Heart right ventricle (tissue), 16 donors: Measurements from ENCODE around the gene NCOA6. TPM values are rescaled to one million over a fixed set of nuclear protein-coding genes. Genes with fewer than 3 reads are reported as not detected.

Experiments
- ATAC-seq, 8 donors: fragments of 200-7000 bp; cut with Tn5 transposase; one replicate each; pipeline ENCODE4 v1.9.1; 2020; ENCODE audit warnings: mild to moderate bottlenecking in 8 of 8, moderate library complexity in 8 of 8, moderate number of reproducible peaks in 1 of 8
- DNase-seq, 2 donors: peaks; one replicate each; pipeline ENCODE4 v3.0.0-alpha.2; 2020
- H3K27ac ChIP-seq, 10 donors: fragments of 200-600 bp; sonication (generic) in 2 of 10; one replicate each; pipeline versions ENCODE4 v1.5.0 to v1.8.0; 2020 to 2022; ENCODE audit warnings: mild to moderate bottlenecking in 3 of 10
- H3K27me3 ChIP-seq, 7 donors: fragments of 200-600 bp; one replicate each; pipeline ENCODE4 v1.8.0; 2021 to 2022; ENCODE audit warnings: mild to moderate bottlenecking in 2 of 7
- H3K36me3 ChIP-seq, 9 donors: fragments of 200-600 bp; sonication (generic) in 1 of 9; one replicate each; pipeline versions ENCODE4 v1.5.0 to v1.8.0; 2020 to 2022; ENCODE audit warnings: mild to moderate bottlenecking in 2 of 9
- H3K4me1 ChIP-seq, 9 donors: fragments of 200-600 bp; sonication (generic) in 1 of 9; one replicate each; pipeline versions ENCODE4 v1.5.0 to v1.8.0; 2020 to 2022; ENCODE audit warnings: mild to moderate bottlenecking in 4 of 9
- H3K4me3 ChIP-seq, 10 donors: fragments of 200-600 bp; sonication (generic) in 2 of 10; one replicate each; pipeline versions ENCODE4 v1.5.0 to v1.8.0; 2020 to 2022; ENCODE audit warnings: mild to moderate bottlenecking in 7 of 10, moderate library complexity in 2 of 10
- H3K9me3 ChIP-seq, 11 donors: fragments of 200-600 bp in 10 of 11; sonication (generic) in 2 of 11; one replicate each; pipeline versions ENCODE4 v1.5.0 to v1.8.0; 2013 to 2022; ENCODE audit warnings: mild to moderate bottlenecking in 2 of 11, control low read depth in 1 of 11, moderate library complexity in 1 of 11
- WGBS, 2 donors: extraction: QIAGEN DNeasy Blood & Tissue Kit; methylation state at CpG; one replicate each; pipeline ENCODE4 v1.1.7; 2013; ENCODE audit warnings: inconsistent platforms in 1 of 2; 5-methylcytosine and 5-hydroxymethylcytosine counted together
- intact Hi-C, 10 donors: fragments of 100-400 bp; cut with DNase I; formaldehyde crosslinking; loops; one replicate each; pipeline versions ENCODE4 v1.11.1 to v1.14.2; 2022
- polyA plus RNA-seq, 2 donors: library from polyadenylated mRNA; stranded (reverse); fragments of 200-250 nt; gene quantifications; one replicate each; pipeline ENCODE4 v1.2.3, GENCODE V29; 2013
- total RNA-seq, 10 donors: library from RNA; stranded (reverse); fragmentation: NEBNext Ultra II Directional in 3 of 10; extraction: Animal tissue kit (Norgen Biotek cat#: 25700) in 3 of 10; gene quantifications; one replicate each; pipeline versions ENCODE4 v1.2.1 to v1.2.4, GENCODE V29; 2021 to 2023
- TF ChIP-seq, protein P1 (sequence below), 9 donors: fragments of 200-600 bp; sonication (generic) in 2 of 9; IDR thresholded peaks; one replicate each; pipeline versions ENCODE4 v1.5.0 to v1.8.0; 2021 to 2022; ENCODE audit warnings: antibody characterized with exemption in 9 of 9, mild to moderate bottlenecking in 5 of 9, moderate library complexity in 1 of 9
- donor health status: Arrhythmogenic right ventricular cardiomyopathy.
- donor health status: ischemic (EF 13 %, LVEDD 7.1; RV severe dilation, severe dysfunction).
- donor health status: healthy with polysubstance abuse.
- donor health status: DM: no; HTN: yes; CAD: no.
- donor health status: DM: no; HTN: no; CAD: no.
- donor health status: ischemic (EF 25% LVEDD 6.9; RV normal size, moderate dysfunction).
- donor health status: ischemic (EF 25% LVEDD 5.7; RV mildly dilated, moderate dysfunction).
- donor health status: healthy.
- donor health status: DM: yes; HTN: yes; CAD: no.
- donor health status: Ischemic cardiomyopathy.
- donor health status: ischemic (EF 35%, LVEDD 5.7; RV mildly dilated, moderate dysfunction).
- donor health status: nonischemic (EF 11% LVEDD 7.7; RV severe dilation, severe dysfunction).
- donor health status: DM: yes; HTN: yes; CAD: no.
- donor health status: PGD.
- donor health status: ischemic (EF 29% LVEDD 5.4; RV normal size, mild dysfunction).
- donor health status: nonischemic (EF 23%, LVEDD 6.1; RV moderate dilation, normal function).

The NCOA6 gene
- total and polyA plus RNA-seq, 12 donors = 11.6 to 37.5 (median 18.0) TPM

GRCh38 chr20:34747479-34747878, 78.0 kb downstream of the NCOA6 start:
- intact Hi-C loops = no loop called here
- no peak for DNase-seq
- H3K36me3 ChIP-seq = peaks cover 3 to 100% (median 41%) of the 10 kb centered on the region in 9 donors

DNA sequence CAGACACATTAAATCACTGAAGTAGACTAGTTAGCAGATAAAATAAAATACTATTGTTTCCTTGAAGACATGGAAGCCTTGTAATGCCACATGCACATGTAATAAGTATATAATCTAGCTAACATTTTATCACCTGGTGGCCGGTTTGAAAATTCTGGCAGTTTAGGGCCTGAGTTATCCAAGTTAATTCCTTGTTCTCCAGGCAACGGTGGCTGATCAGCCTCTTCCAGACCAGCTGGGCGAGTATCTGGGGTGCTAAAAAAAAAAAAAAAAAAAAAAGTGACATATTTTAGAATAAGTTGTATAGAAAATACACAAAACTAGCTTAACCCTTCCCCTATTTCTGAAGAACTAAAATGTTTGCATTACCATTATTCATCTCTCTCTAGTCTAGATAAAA, 78.8 kb downstream of the NCOA6 start:
- TF ChIP-seq, protein P1, sequence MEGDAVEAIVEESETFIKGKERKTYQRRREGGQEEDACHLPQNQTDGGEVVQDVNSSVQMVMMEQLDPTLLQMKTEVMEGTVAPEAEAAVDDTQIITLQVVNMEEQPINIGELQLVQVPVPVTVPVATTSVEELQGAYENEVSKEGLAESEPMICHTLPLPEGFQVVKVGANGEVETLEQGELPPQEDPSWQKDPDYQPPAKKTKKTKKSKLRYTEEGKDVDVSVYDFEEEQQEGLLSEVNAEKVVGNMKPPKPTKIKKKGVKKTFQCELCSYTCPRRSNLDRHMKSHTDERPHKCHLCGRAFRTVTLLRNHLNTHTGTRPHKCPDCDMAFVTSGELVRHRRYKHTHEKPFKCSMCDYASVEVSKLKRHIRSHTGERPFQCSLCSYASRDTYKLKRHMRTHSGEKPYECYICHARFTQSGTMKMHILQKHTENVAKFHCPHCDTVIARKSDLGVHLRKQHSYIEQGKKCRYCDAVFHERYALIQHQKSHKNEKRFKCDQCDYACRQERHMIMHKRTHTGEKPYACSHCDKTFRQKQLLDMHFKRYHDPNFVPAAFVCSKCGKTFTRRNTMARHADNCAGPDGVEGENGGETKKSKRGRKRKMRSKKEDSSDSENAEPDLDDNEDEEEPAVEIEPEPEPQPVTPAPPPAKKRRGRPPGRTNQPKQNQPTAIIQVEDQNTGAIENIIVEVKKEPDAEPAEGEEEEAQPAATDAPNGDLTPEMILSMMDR (IDR thresholded peaks at IDR 0.05) = no peak
- Histone ChIP-seq H3K4me3 (no peak overlapping the region), H3K27ac (peak overlapping the region in 1 of 10 donors; percentile 29), H3K27me3 (no peaks in the 10 kb centered on the region), H3K36me3 (peaks cover 3 to 98% (median 40%) of the 10 kb centered on the region in 9 donors), H3K9me3 (no peaks in the 10 kb centered on the region), H3K4me1 (peaks cover 0 to 29% (median 12%) of the 10 kb centered on the region in 9 donors)
- ATAC-seq (no peak), DNase-seq (no peak)
- intact Hi-C loops = no loop called here
- WGBS, 2 donors = 65 to 75% methylated on average over 3 of the region's 3 CpGs

More at GRCh38 chr20:34747479-34747878, 78.0 kb downstream of the NCOA6 start:
- ATAC-seq = no peak
- Histone ChIP-seq H3K4me1 (peaks cover 0 to 29% (median 12%) of the 10 kb centered on the region in 9 donors), H3K27me3 (no peaks in the 10 kb centered on the region), H3K9me3 (no peaks in the 10 kb centered on the region), H3K4me3 (no peak overlapping the region), H3K27ac (no peak overlapping the region)
- WGBS, 2 donors = 75 to 84% methylated on average over 2 of the region's 2 CpGs
- TF ChIP-seq, protein P1 (IDR thresholded peaks at IDR 0.05) = no peak

DNA sequence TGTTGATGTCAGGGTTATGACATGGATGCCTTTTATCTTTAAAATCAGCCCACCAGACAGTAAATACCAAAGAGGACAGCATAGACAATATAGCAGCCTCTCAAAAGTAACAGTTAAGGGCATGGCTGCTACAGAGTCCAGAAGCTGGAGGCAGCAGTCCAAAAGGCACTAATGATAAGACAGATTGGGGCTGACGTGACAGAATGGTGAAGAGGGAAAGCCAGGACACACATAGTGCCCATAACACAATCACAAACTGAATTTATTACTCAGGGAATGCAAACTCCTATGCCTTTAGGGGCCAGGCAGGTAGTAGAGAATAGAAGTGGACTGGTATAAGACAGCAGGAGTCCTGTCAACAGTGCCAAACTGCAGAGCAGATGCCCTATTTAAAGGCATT, 80.6 kb downstream of the NCOA6 start:
- Histone ChIP-seq H3K27ac (peak overlapping the region in 8 of 10 donors; percentile 11 to 65 (median 44)), H3K27me3 (no peaks in the 10 kb centered on the region), H3K36me3 (peaks cover 0 to 100% (median 37%) of the 10 kb centered on the region in 9 donors), H3K4me3 (no peak overlapping the region), H3K4me1 (peaks cover 0 to 29% (median 12%) of the 10 kb centered on the region in 9 donors), H3K9me3 (no peaks in the 10 kb centered on the region)
- DNase-seq (peak in 1 of 2 donors; percentile 49), ATAC-seq (peak; percentile 69 to 95 (median 88))
- TF ChIP-seq, protein P1 (IDR thresholded peaks at IDR 0.05) = no peak
- intact Hi-C loops = loop anchor here in 1 of 10 donors (5.0 kb wide), 1 partner anchor 163 kb away; no protein-coding TSS in a partner anchor
- WGBS, 2 donors = 41 to 56% methylated on average over 1 of the region's 1 CpG

GRCh38 chr20:34744340-34744739, 81.1 kb downstream of the NCOA6 start:
- Histone ChIP-seq H3K27ac (peak overlapping the region in 4 of 10 donors; percentile 11 to 65 (median 48)), H3K4me3 (no peak overlapping the region), H3K27me3 (no peaks in the 10 kb centered on the region), H3K36me3 (peaks cover 0 to 100% (median 34%) of the 10 kb centered on the region in 9 donors), H3K9me3 (no peaks in the 10 kb centered on the region), H3K4me1 (peaks cover 0 to 29% (median 12%) of the 10 kb centered on the region in 9 donors)
- intact Hi-C loops = loop anchor here in 1 of 10 donors (5.0 kb wide), 1 partner anchor 162 kb away; no protein-coding TSS in a partner anchor
- ATAC-seq = no peak
- DNase-seq = no peak
- WGBS, 2 donors = 87% methylated on average over 3 of the region's 3 CpGs
- TF ChIP-seq, protein P1 (IDR thresholded peaks at IDR 0.05) = no peak
